ENCODE measurements around the gene LMNTD1. TPM values are rescaled to one million over a fixed set of nuclear protein-coding genes. Genes with fewer than 3 reads are reported as not detected.

LMNTD1 gene
- total RNA-seq, 1 experiment from 2014 or later = not detected

- intact Hi-C loops (cut with micrococcal nuclease; ENCODE audit: unreplicated experiment) = no loop called here
- H3K4me1 ChIP-seq (ENCODE audit: insufficient read depth, low read length, poor library complexity, severe bottlenecking) = peaks cover 4% of the 10 kb centered on the region
- TF ChIP-seq EZH2 (IDR thresholded peaks at IDR 0.05; ENCODE audit: borderline replicate concordance, low read depth, low read length, poor library complexity, severe bottlenecking) (no peak), CTCF (conservative IDR thresholded peaks at IDR 0.05; ENCODE audit: low read depth, low read length) (no peak)
- H3K27me3 ChIP-seq (replicated peaks; ENCODE audit: insufficient read depth, low read depth, low read length, poor library complexity) = no peaks in the 10 kb centered on the region
- no peak overlapping the region for H3K4me3 ChIP-seq (ENCODE audit: low read depth, low read length, poor library complexity, severe bottlenecking)
- DNase-seq (ENCODE audit: low spot score) = no peak
- H3K9me3 ChIP-seq (ENCODE audit: low read depth, low read length, poor library complexity, severe bottlenecking) = no peaks in the 10 kb centered on the region
- POLR2A ChIA-PET (ENCODE audit: low non-redundant PET) = no interaction called here
- no peak overlapping the region for H3K27ac ChIP-seq (ENCODE audit: low read depth, low read length, poor library complexity, severe bottlenecking)
- CTCF ChIA-PET = no interaction called here
- H3K36me3 ChIP-seq (ENCODE audit: insufficient read depth, low read length, poor library complexity, severe bottlenecking) = no peaks in the 10 kb centered on the region
- BruUV-seq (replicated peaks) = no TSS peak
These were observed 96.6 kb downstream of the LMNTD1 start for GRCh38 chr12:25456474-25456873.

GRCh38 chr12:25455696-25456095 lies 97.4 kb downstream of the LMNTD1 start:
- no peak for TF ChIP-seq EZH2 (IDR thresholded peaks at IDR 0.05; ENCODE audit: borderline replicate concordance, low read depth, low read length, poor library complexity, severe bottlenecking)
- TF ChIP-seq CTCF (conservative IDR thresholded peaks at IDR 0.05; ENCODE audit: low read depth, low read length) = no peak
- intact Hi-C loops (cut with micrococcal nuclease; ENCODE audit: unreplicated experiment) = no loop called here
- Histone ChIP-seq H3K27ac (ENCODE audit: low read depth, low read length, poor library complexity, severe bottlenecking) (no peak overlapping the region), H3K4me1 (ENCODE audit: insufficient read depth, low read length, poor library complexity, severe bottlenecking) (peaks cover 4% of the 10 kb centered on the region), H3K4me3 (ENCODE audit: low read depth, low read length, poor library complexity, severe bottlenecking) (no peak overlapping the region), H3K9me3 (ENCODE audit: low read depth, low read length, poor library complexity, severe bottlenecking) (no peaks in the 10 kb centered on the region), H3K27me3 (replicated peaks; ENCODE audit: insufficient read depth, low read depth, low read length, poor library complexity) (no peaks in the 10 kb centered on the region), H3K36me3 (ENCODE audit: insufficient read depth, low read length, poor library complexity, severe bottlenecking) (no peaks in the 10 kb centered on the region)
- BruUV-seq (replicated peaks) = no TSS peak
- POLR2A ChIA-PET (ENCODE audit: low non-redundant PET) = no interaction called here
- no peak for DNase-seq (ENCODE audit: low spot score)
- CTCF ChIA-PET = no interaction called here

GRCh38 chr12:25449007-25449406 lies 104.1 kb downstream of the LMNTD1 start:
- TF ChIP-seq CTCF (conservative IDR thresholded peaks at IDR 0.05; ENCODE audit: low read depth, low read length) = no peak
- TF ChIP-seq EZH2 (IDR thresholded peaks at IDR 0.05; ENCODE audit: borderline replicate concordance, low read depth, low read length, poor library complexity, severe bottlenecking) = no peak
- peaks cover 4% of the 10 kb centered on the region for H3K27me3 ChIP-seq (replicated peaks; ENCODE audit: insufficient read depth, low read depth, low read length, poor library complexity)
- H3K36me3 ChIP-seq (ENCODE audit: insufficient read depth, low read length, poor library complexity, severe bottlenecking) = no peaks in the 10 kb centered on the region
- H3K9me3 ChIP-seq (ENCODE audit: low read depth, low read length, poor library complexity, severe bottlenecking) = no peaks in the 10 kb centered on the region
- no peak for DNase-seq (ENCODE audit: low spot score)
- POLR2A ChIA-PET (ENCODE audit: low non-redundant PET) = no interaction called here
- no peak overlapping the region for H3K4me3 ChIP-seq (ENCODE audit: low read depth, low read length, poor library complexity, severe bottlenecking)
- intact Hi-C loops (cut with micrococcal nuclease; ENCODE audit: unreplicated experiment) = no loop called here
- no peaks in the 10 kb centered on the region for H3K4me1 ChIP-seq (ENCODE audit: insufficient read depth, low read length, poor library complexity, severe bottlenecking)
- no peak overlapping the region for H3K27ac ChIP-seq (ENCODE audit: low read depth, low read length, poor library complexity, severe bottlenecking)
- CTCF ChIA-PET = no interaction called here
- no TSS peak for BruUV-seq (replicated peaks)

All from A673 (cell line).